GM12892 (cell line): ENCODE measurements around the gene OPA3.
"Not testable (repeated sequence)": the region's sequence is repeated elsewhere in the genome, so short reads cannot be mapped to it uniquely, and the experiment has no call there.

Source experiments
- POLR2A ChIP-seq: IDR thresholded peaks from 2 replicates; pipeline ENCODE4 v1.6.1; 2011; ENCODE audit warnings: low read depth, low read length, control low read depth
- POLR2AphosphoS5 ChIP-seq: IDR thresholded peaks from 2 replicates; pipeline ENCODE4 v1.6.1; 2011; ENCODE audit warnings: low read depth, low read length, control low read depth

GRCh38 chr19:45510352-45510751 is 74.2 kb downstream of the OPA3 start:
- TF ChIP-seq POLR2AphosphoS5, POLR2A: not testable (repeated sequence)
